ENCODE results near the gene SLC8A1. TPM values are rescaled to one million over a fixed set of nuclear protein-coding genes. Genes with fewer than 3 reads are reported as not detected.

Gene SLC8A1
- total and polyA plus RNA-seq, 2 donors, result 26.9 to 280 TPM

- WGBS, result 12% methylated on average over 5 of the region's 5 CpGs
- Histone ChIP-seq H3K4me1 (ENCODE audit: insufficient read depth) (no peaks in the 10 kb centered on the region), H3K36me3 (ENCODE audit: insufficient read depth) (no peaks in the 10 kb centered on the region), H3K27ac (ENCODE audit: low read depth) (no peak overlapping the region), H3K4me3 (ENCODE audit: low read depth, low read length) (no peak overlapping the region)
- peak; percentile 40 for DNase-seq (ENCODE audit: extremely low spot score)
These were observed 211.8 kb downstream of the SLC8A1 start for GRCh38 chr2:40240070-40240469.

- H3K27ac ChIP-seq (ENCODE audit: low read depth), result no peak overlapping the region
- 60% methylated on average over 3 of the region's 3 CpGs for WGBS
These were observed 221.0 kb downstream of the SLC8A1 start for GRCh38 chr2:40230707-40231432.

GRCh38 chr2:40230186-40230585 is 221.7 kb downstream of the SLC8A1 start:
- Histone ChIP-seq H3K27ac (ENCODE audit: low read depth) (no peak overlapping the region), H3K4me1 (ENCODE audit: insufficient read depth) (no peaks in the 10 kb centered on the region), H3K36me3 (ENCODE audit: insufficient read depth) (no peaks in the 10 kb centered on the region), H3K4me3 (ENCODE audit: low read depth, low read length) (no peak overlapping the region)
- 94% methylated on average over 1 of the region's 1 CpG for WGBS
- DNase-seq (ENCODE audit: extremely low spot score), result no peak

More at GRCh38 chr2:40230707-40231432, 221.0 kb downstream of the SLC8A1 start:
- Histone ChIP-seq H3K4me1 (ENCODE audit: insufficient read depth) (no peaks in the 10 kb centered on the region), H3K4me3 (ENCODE audit: low read depth, low read length) (no peak overlapping the region), H3K36me3 (ENCODE audit: insufficient read depth) (no peaks in the 10 kb centered on the region)
- DNase-seq (ENCODE audit: extremely low spot score), result no peak

GRCh38 chr2:40228310-40228709 is 223.6 kb downstream of the SLC8A1 start:
- WGBS, result 73% methylated on average over 3 of the region's 3 CpGs
- Histone ChIP-seq H3K4me1 (ENCODE audit: insufficient read depth) (no peaks in the 10 kb centered on the region), H3K4me3 (ENCODE audit: low read depth, low read length) (no peak overlapping the region), H3K36me3 (ENCODE audit: insufficient read depth) (no peaks in the 10 kb centered on the region), H3K27ac (ENCODE audit: low read depth) (no peak overlapping the region)
- DNase-seq (ENCODE audit: extremely low spot score), result no peak

- Histone ChIP-seq H3K4me3 (ENCODE audit: low read depth, low read length) (no peak overlapping the region), H3K4me1 (ENCODE audit: insufficient read depth) (no peaks in the 10 kb centered on the region), H3K36me3 (ENCODE audit: insufficient read depth) (no peaks in the 10 kb centered on the region), H3K27ac (ENCODE audit: low read depth) (no peak overlapping the region)
- WGBS, result 87% methylated on average over 4 of the region's 4 CpGs
- no peak for DNase-seq (ENCODE audit: extremely low spot score)
These were observed 224.7 kb downstream of the SLC8A1 start for GRCh38 chr2:40227210-40227609.

GRCh38 chr2:40226637-40227036 is 225.3 kb downstream of the SLC8A1 start:
- H3K4me1 ChIP-seq (ENCODE audit: insufficient read depth), result no peaks in the 10 kb centered on the region
- H3K4me3 ChIP-seq (ENCODE audit: low read depth, low read length), result no peak overlapping the region
- no peak overlapping the region for H3K27ac ChIP-seq (ENCODE audit: low read depth)
- DNase-seq (ENCODE audit: extremely low spot score), result no peak
- no peaks in the 10 kb centered on the region for H3K36me3 ChIP-seq (ENCODE audit: insufficient read depth)

GRCh38 chr2:40225670-40226210 is 226.2 kb downstream of the SLC8A1 start:
- no peak overlapping the region for H3K4me3 ChIP-seq (ENCODE audit: low read depth, low read length)
- no peak overlapping the region for H3K27ac ChIP-seq (ENCODE audit: low read depth)
- no peak for DNase-seq (ENCODE audit: extremely low spot score)
- H3K36me3 ChIP-seq (ENCODE audit: insufficient read depth), result no peaks in the 10 kb centered on the region
- no peaks in the 10 kb centered on the region for H3K4me1 ChIP-seq (ENCODE audit: insufficient read depth)
- 9% methylated on average over 2 of the region's 2 CpGs for WGBS

GRCh38 chr2:40224318-40224717 is 227.6 kb downstream of the SLC8A1 start:
- Histone ChIP-seq H3K36me3 (ENCODE audit: insufficient read depth) (no peaks in the 10 kb centered on the region), H3K27ac (ENCODE audit: low read depth) (no peak overlapping the region), H3K4me1 (ENCODE audit: insufficient read depth) (no peaks in the 10 kb centered on the region), H3K4me3 (ENCODE audit: low read depth, low read length) (no peak overlapping the region)
- DNase-seq (ENCODE audit: extremely low spot score), result no peak
- 64% methylated on average over 4 of the region's 4 CpGs for WGBS

- WGBS, result 32% methylated on average over 4 of the region's 4 CpGs
- H3K36me3 ChIP-seq (ENCODE audit: insufficient read depth), result no peaks in the 10 kb centered on the region
- peak overlapping the region; percentile 50 for H3K27ac ChIP-seq (ENCODE audit: low read depth)
- H3K4me3 ChIP-seq (ENCODE audit: low read depth, low read length), result no peak overlapping the region
- no peaks in the 10 kb centered on the region for H3K4me1 ChIP-seq (ENCODE audit: insufficient read depth)
- DNase-seq (ENCODE audit: extremely low spot score), result no peak
These were observed 231.5 kb downstream of the SLC8A1 start for GRCh38 chr2:40220177-40220925.

- H3K4me3 ChIP-seq (ENCODE audit: low read depth, low read length), result no peak overlapping the region
- no peaks in the 10 kb centered on the region for H3K4me1 ChIP-seq (ENCODE audit: insufficient read depth)
- no peak for DNase-seq (ENCODE audit: extremely low spot score)
- no peaks in the 10 kb centered on the region for H3K36me3 ChIP-seq (ENCODE audit: insufficient read depth)
- 96% methylated on average over 1 of the region's 1 CpG for WGBS
- no peak overlapping the region for H3K27ac ChIP-seq (ENCODE audit: low read depth)
These were observed 232.7 kb downstream of the SLC8A1 start for GRCh38 chr2:40219141-40219540.

- DNase-seq (ENCODE audit: extremely low spot score), result no peak
- H3K36me3 ChIP-seq (ENCODE audit: insufficient read depth), result no peaks in the 10 kb centered on the region
- 19% methylated on average over 3 of the region's 3 CpGs for WGBS
- no peak overlapping the region for H3K4me3 ChIP-seq (ENCODE audit: low read depth, low read length)
- H3K27ac ChIP-seq (ENCODE audit: low read depth), result no peak overlapping the region
- H3K4me1 ChIP-seq (ENCODE audit: insufficient read depth), result no peaks in the 10 kb centered on the region
These were observed 233.2 kb downstream of the SLC8A1 start for GRCh38 chr2:40218679-40219078.

GRCh38 chr2:40213619-40214018 is 238.3 kb downstream of the SLC8A1 start:
- WGBS, result 66% methylated on average over 3 of the region's 3 CpGs

GRCh38 chr2:40213071-40213470 is 238.8 kb downstream of the SLC8A1 start:
- H3K4me1 ChIP-seq (ENCODE audit: insufficient read depth), result no peaks in the 10 kb centered on the region
- no peaks in the 10 kb centered on the region for H3K36me3 ChIP-seq (ENCODE audit: insufficient read depth)
- no peak for DNase-seq (ENCODE audit: extremely low spot score)
- 47% methylated on average over 1 of the region's 1 CpG for WGBS
- H3K4me3 ChIP-seq (ENCODE audit: low read depth, low read length), result no peak overlapping the region
- no peak overlapping the region for H3K27ac ChIP-seq (ENCODE audit: low read depth)

More at GRCh38 chr2:40213619-40214018, 238.3 kb downstream of the SLC8A1 start:
- Histone ChIP-seq H3K27ac (ENCODE audit: low read depth) (no peak overlapping the region), H3K4me3 (ENCODE audit: low read depth, low read length) (no peak overlapping the region), H3K4me1 (ENCODE audit: insufficient read depth) (no peaks in the 10 kb centered on the region), H3K36me3 (ENCODE audit: insufficient read depth) (no peaks in the 10 kb centered on the region)
- no peak for DNase-seq (ENCODE audit: extremely low spot score)

GRCh38 chr2:40210968-40211353 is 240.9 kb downstream of the SLC8A1 start:
- WGBS, result 78% methylated on average over 1 of the region's 1 CpG
- no peak overlapping the region for H3K4me3 ChIP-seq (ENCODE audit: low read depth, low read length)
- no peaks in the 10 kb centered on the region for H3K4me1 ChIP-seq (ENCODE audit: insufficient read depth)
- H3K27ac ChIP-seq (ENCODE audit: low read depth), result no peak overlapping the region
- no peaks in the 10 kb centered on the region for H3K36me3 ChIP-seq (ENCODE audit: insufficient read depth)
- DNase-seq (ENCODE audit: extremely low spot score), result no peak

All from urinary bladder (tissue), 4 donors.